H1 (cell line): ENCODE measurements around the gene ALDOC. TPM values are rescaled to one million over a fixed set of nuclear protein-coding genes. Genes with fewer than 3 reads are reported as not detected.

ENCODE experiments used
- CTCF ChIA-PET: fragments of 300-600 bp; sonication (Branson Sonifier 250); formaldehyde crosslinking; loops from one replicate; lab custom pipeline; 2021; ENCODE audit not compliant: partially characterized antibody; lab: Charles Lee
- POLR2A ChIA-PET: fragments of 300-600 bp; sonication (Branson Sonifier 250); formaldehyde crosslinking; loops from one replicate; lab custom pipeline; 2021; ENCODE audit warnings: inconsistent platforms; ENCODE audit not compliant: partially characterized antibody; lab: Charles Lee
- DNase-seq, 2 experiments: peaks; one replicate each; pipeline versions ENCODE4 v3.0.0 to v3.0.0-alpha.2; 2010 to 2022; ENCODE audit warnings: low spot score in 2 of 2, low read depth in 1 of 2, mixed read lengths in 1 of 2
- FAIRE-seq: peaks from 2 replicates; lab custom pipeline; 2011; peaks lifted over from hg19 to GRCh38; lab: Jason Lieb, UNC
- H2AFZ ChIP-seq: 2 replicates; pipeline ENCODE4 v1.8.1; 2012; ENCODE audit warnings: low read length, inconsistent platforms
- H2AK5ac ChIP-seq: 2 replicates; pipeline ENCODE4 v1.6.1; 2013; ENCODE audit warnings: low read depth, low read length
- H2BK120ac ChIP-seq: replicated peaks from 2 replicates; pipeline ENCODE3; 2013; ENCODE audit warnings: low read depth, low read length, inconsistent platforms
- H2BK12ac ChIP-seq: 2 replicates; pipeline ENCODE4 v1.6.1; 2013; ENCODE audit warnings: low read depth, low read length
- H2BK15ac ChIP-seq: 2 replicates; pipeline ENCODE4 v1.6.1; 2013; ENCODE audit warnings: low read length
- H2BK20ac ChIP-seq: 2 replicates; pipeline ENCODE4 v1.6.1; 2013; ENCODE audit warnings: low read length
- H2BK5ac ChIP-seq: 2 replicates; pipeline ENCODE4 v1.6.1; 2013; ENCODE audit warnings: low read depth, low read length
- H3K14ac ChIP-seq: 2 replicates; pipeline ENCODE4 v1.6.1; 2013; ENCODE audit warnings: inconsistent platforms; ENCODE audit not compliant: insufficient read length
- H3K18ac ChIP-seq: 2 replicates; pipeline ENCODE4 v1.6.1; 2013; ENCODE audit warnings: low read length; ENCODE audit errors: extremely low read depth
- H3K23ac ChIP-seq: 2 replicates; pipeline ENCODE4 v1.6.1; 2013; ENCODE audit warnings: inconsistent platforms; ENCODE audit not compliant: insufficient read length
- H3K23me2 ChIP-seq: 2 replicates; pipeline ENCODE4 v1.6.1; 2013; ENCODE audit warnings: low read depth, low read length
- H3K27ac ChIP-seq: 2 replicates; pipeline ENCODE4 v1.6.1; 2011; ENCODE audit warnings: low read depth, low read length, inconsistent platforms
- H3K27me3 ChIP-seq, 4 experiments: replicated peaks in 1 of 4; 1 replicate in 1 of 4; 2 replicates in 3 of 4; pipeline versions ENCODE4 v1.6.1 to v1.8.1; 2011 to 2013; ENCODE audit warnings: low read length in 3 of 4, mild to moderate bottlenecking in 3 of 4, inconsistent platforms in 2 of 4, mixed read lengths in 2 of 4, moderate library complexity in 1 of 4; ENCODE audit not compliant: control insufficient read depth in 3 of 4, insufficient read depth in 3 of 4; ENCODE audit errors: extremely low read depth in 1 of 4
- H3K36me3 ChIP-seq, 4 experiments: 2 replicates each; pipeline versions ENCODE4 v1.6.1 to v1.8.1; 2011 to 2013; ENCODE audit warnings: mild to moderate bottlenecking in 4 of 4, low read length in 3 of 4, moderate library complexity in 2 of 4, control low read depth in 1 of 4, inconsistent platforms in 1 of 4; ENCODE audit not compliant: insufficient read depth in 4 of 4, control insufficient read depth in 2 of 4
- H3K4ac ChIP-seq: replicated peaks from 2 replicates; pipeline ENCODE3; 2013; ENCODE audit warnings: low read length, low read depth, mixed read lengths, inconsistent platforms; ENCODE audit not compliant: insufficient read length
- H3K4me1 ChIP-seq, 4 experiments: replicated peaks in 1 of 4; 1 replicate in 1 of 4; 2 replicates in 3 of 4; pipeline versions ENCODE4 v1.6.1 to v1.8.1; 2011 to 2013; ENCODE audit warnings: low read length in 3 of 4, inconsistent platforms in 2 of 4, mixed read lengths in 1 of 4; ENCODE audit not compliant: insufficient read depth in 4 of 4, control insufficient read depth in 3 of 4
- H3K4me2 ChIP-seq, 2 experiments: 2 replicates each; pipeline versions ENCODE4 v1.6.1 to v1.8.1; 2011 to 2013; ENCODE audit warnings: low read depth in 2 of 2, low read length in 2 of 2, control low read depth in 1 of 2, inconsistent platforms in 1 of 2, mild to moderate bottlenecking in 1 of 2; ENCODE audit not compliant: insufficient read depth in 1 of 2
- H3K4me3 ChIP-seq, 4 experiments: fragments of 200-600, 300-600 bp in 1 of 4; sonication (generic), shearing (Covaris generic), sonication (Bioruptor Twin) in 1 of 4; 2 replicates each; pipeline versions ENCODE4 v1.5.1 to v1.8.1; 2011 to 2016; ENCODE audit warnings: low read length in 4 of 4, low read depth in 3 of 4, control low read depth in 2 of 4, inconsistent platforms in 2 of 4, mild to moderate bottlenecking in 2 of 4, mixed read lengths in 1 of 4, moderate library complexity in 1 of 4; ENCODE audit not compliant: insufficient read depth in 2 of 4; ENCODE audit errors: extremely low read depth in 1 of 4
- H3K56ac ChIP-seq: replicated peaks from 2 replicates; pipeline ENCODE3; 2013; ENCODE audit warnings: low read depth, mild to moderate bottlenecking, mixed read lengths, low read length, inconsistent platforms; ENCODE audit not compliant: insufficient read length
- H3K79me1 ChIP-seq: 2 replicates; pipeline ENCODE4 v1.6.1; 2013; ENCODE audit warnings: low read depth, low read length, control low read depth
- H3K79me2 ChIP-seq, 2 experiments: 2 replicates each; pipeline versions ENCODE4 v1.6.1 to v1.8.1; 2012 to 2013; ENCODE audit warnings: low read length in 2 of 2, mild to moderate bottlenecking in 2 of 2, inconsistent platforms in 1 of 2; ENCODE audit not compliant: insufficient read depth in 2 of 2, control insufficient read depth in 1 of 2
- H3K9ac ChIP-seq, 4 experiments: replicated peaks in 1 of 4; 1 replicate in 1 of 4; 2 replicates in 3 of 4; pipeline versions ENCODE4 v1.6.1 to v1.8.1; 2011 to 2013; ENCODE audit warnings: low read depth in 3 of 4, low read length in 3 of 4, control low read depth in 2 of 4, mild to moderate bottlenecking in 2 of 4, moderate library complexity in 2 of 4, inconsistent platforms in 1 of 4; ENCODE audit errors: extremely low read depth in 1 of 4
- H3K9me3 ChIP-seq, 2 experiments: 2 replicates each; pipeline versions ENCODE4 v1.6.1 to v1.8.1; 2012 to 2013; ENCODE audit warnings: mild to moderate bottlenecking in 2 of 2, moderate library complexity in 2 of 2, control low read depth in 1 of 2, inconsistent platforms in 1 of 2, low read depth in 1 of 2, low read length in 1 of 2, mixed read lengths in 1 of 2; ENCODE audit not compliant: insufficient read depth in 2 of 2
- H4K20me1 ChIP-seq, 2 experiments: replicated peaks in 1 of 2; 2 replicates each; pipeline versions ENCODE3 to v1.8.1; 2011 to 2013; ENCODE audit warnings: inconsistent platforms in 2 of 2, low read length in 2 of 2, mild to moderate bottlenecking in 1 of 2; ENCODE audit not compliant: insufficient read depth in 2 of 2, control insufficient read depth in 1 of 2
- H4K5ac ChIP-seq: 2 replicates; pipeline ENCODE4 v1.6.1; 2013; ENCODE audit warnings: low read length, low read depth, mixed read lengths, inconsistent platforms; ENCODE audit not compliant: insufficient read length
- H4K8ac ChIP-seq: 2 replicates; pipeline ENCODE4 v1.8.0; 2013; ENCODE audit warnings: mild to moderate bottlenecking, moderate library complexity, low read length, inconsistent platforms; ENCODE audit not compliant: insufficient read depth; ENCODE audit errors: extremely low read depth
- H4K91ac ChIP-seq: replicated peaks from 2 replicates; pipeline ENCODE3; 2013; ENCODE audit warnings: low read length, mixed read lengths, inconsistent platforms; ENCODE audit not compliant: insufficient read length
- BCL11A ChIP-seq, 2 experiments: IDR thresholded peaks; one replicate each; pipeline ENCODE4 v1.6.1; 2011; ENCODE audit warnings: low read depth in 2 of 2, low read length in 2 of 2, mild to moderate bottlenecking in 2 of 2
- BRCA1 ChIP-seq: IDR thresholded peaks from 2 replicates; pipeline ENCODE4 v1.6.1; 2012; ENCODE audit warnings: low read depth, low read length, improper control_type of control experiment
- CBX5 ChIP-seq: fragments of 300-800, 300-1000 bp; sonication (generic); IDR thresholded peaks from 2 replicates; pipeline ENCODE4 v1.7.1; 2016; ENCODE audit warnings: antibody characterized with exemption, low read length, low read depth
- CHD1 ChIP-seq: IDR thresholded peaks from 2 replicates; pipeline ENCODE4 v1.6.1; 2012; ENCODE audit warnings: low read depth, low read length, improper control_type of control experiment
- EGR1 ChIP-seq: IDR thresholded peaks from 2 replicates; pipeline ENCODE4 v1.6.1; 2011; ENCODE audit warnings: low read depth, low read length, borderline replicate concordance
- MAFK ChIP-seq: IDR thresholded peaks from 2 replicates; pipeline ENCODE4 v1.6.1; 2012; ENCODE audit warnings: low read depth, mild to moderate bottlenecking, improper control_type of control experiment, low read length
- POU5F1 ChIP-seq: IDR thresholded peaks from 2 replicates; pipeline ENCODE4 v1.6.1; 2011; ENCODE audit warnings: low read depth, mild to moderate bottlenecking, low read length, moderate library complexity
- RFX5 ChIP-seq: IDR thresholded peaks from 2 replicates; pipeline ENCODE4 v1.6.1; 2011; ENCODE audit warnings: low read depth, low read length, improper control_type of control experiment, borderline replicate concordance
- SIN3A ChIP-seq, 2 experiments: IDR thresholded peaks in 1 of 2; conservative IDR thresholded peaks in 1 of 2; 2 replicates each; pipeline ENCODE4 v1.6.1; 2011 to 2012; ENCODE audit warnings: low read length in 2 of 2, improper control_type of control experiment in 1 of 2, low read depth in 1 of 2, mild to moderate bottlenecking in 1 of 2
- SIX5 ChIP-seq: IDR thresholded peaks from 2 replicates; pipeline ENCODE4 v1.6.1; 2011; ENCODE audit warnings: mild to moderate bottlenecking, low read depth, low read length
- SP2 ChIP-seq: IDR thresholded peaks from 2 replicates; pipeline ENCODE4 v1.6.1; 2012; ENCODE audit warnings: mild to moderate bottlenecking, low read length, inconsistent platforms
- SUZ12 ChIP-seq: fragments of 200-600 bp; sonication (generic); IDR thresholded peaks from 2 replicates; pipeline ENCODE4 v1.6.1; 2012; ENCODE audit warnings: mild to moderate bottlenecking, inconsistent platforms, low read length, moderate library complexity, mixed read lengths
- TBP ChIP-seq: IDR thresholded peaks from 2 replicates; pipeline ENCODE4 v1.6.1; 2011; ENCODE audit warnings: low read depth, low read length, improper control_type of control experiment
- WGBS, 2 experiments: shearing (Covaris generic) in 1 of 2; methylation state at CpG; one replicate each; pipeline versions ENCODE4 v1.1.6 to v1.1.7; 2013 to 2015; ENCODE audit warnings: low lambda C conversion rate in 2 of 2, mixed read lengths in 2 of 2, inconsistent platforms in 1 of 2, low coverage in 1 of 2, missing lambda C conversion rate in 1 of 2; ENCODE audit not compliant: insufficient replicate concordance in 2 of 2, insufficient coverage in 1 of 2, insufficient read length in 1 of 2; ENCODE audit errors: extremely low coverage in 1 of 2, missing lambda C conversion rate in 1 of 2; 5-methylcytosine and 5-hydroxymethylcytosine counted together
- polyA plus RNA-seq, 7 experiments: library from polyadenylated mRNA; depleted of rRNA in 3 of 7; stranded (reverse) in 5 of 7; unstranded in 2 of 7; fragments of >200 nt in 5 of 7; fragments of 200-250 nt in 2 of 7; gene quantifications; 1 replicate in 5 of 7; 2 replicates in 1 of 7; 4 replicates in 1 of 7; pipeline versions ENCODE4 v1.2.1 to v1.2.3, GENCODE V29; 2011 to 2013; ENCODE audit warnings: missing spikeins in 2 of 7, mixed read lengths in 2 of 7
- total RNA-seq: library from RNA; stranded (reverse); fragmentation: NEBNext Ultra II Directional; extraction: Animal tissue kit (Norgen Biotek cat#: 25700); gene quantifications from 2 replicates; pipeline ENCODE4 v1.2.1, GENCODE V29; 2021

The ALDOC gene
- total and polyA plus RNA-seq, 2 of the 8 experiments (the other 6 are each of a cell fraction or from before 2014, with no cell fraction given): 51.6 to 103 TPM

DNA sequence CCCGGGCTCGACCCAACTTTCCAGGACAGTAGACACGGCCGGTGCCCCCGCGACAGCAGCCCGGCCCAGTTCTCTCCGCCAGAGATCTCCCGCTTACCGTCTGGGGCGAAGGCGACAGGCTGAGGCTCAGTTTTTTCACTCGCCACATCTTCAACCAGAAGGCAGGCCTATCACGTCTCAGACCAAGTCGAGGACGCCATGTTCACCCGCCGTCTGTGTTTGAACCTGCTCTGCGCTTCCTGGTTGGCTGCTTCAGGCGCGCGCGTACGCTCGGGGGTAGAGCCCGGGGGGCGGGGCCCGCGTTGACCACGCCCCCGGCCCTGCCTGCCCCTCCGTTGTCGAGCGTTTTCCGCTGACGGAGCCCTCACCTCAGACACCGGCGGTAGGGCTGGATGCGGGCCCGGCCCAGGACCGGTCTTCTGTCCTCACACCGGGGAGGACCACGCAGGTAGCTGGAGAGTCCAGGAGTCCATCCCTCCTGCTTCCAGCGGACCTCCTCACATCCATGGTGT, 22.2 kb upstream of the ALDOC start, which contains the start of gene SPAG5:
TSS of gene SPAG5 (minus strand) at position 227 of the 512 bp plus-strand sequence. CDS start at position 148, 79 bp downstream.
- Histone ChIP-seq H3K9ac (peak within 1 kb of the TSS; percentile 70 to 94 (median 88)), H3K23ac (no peak within 1 kb of the TSS), H3K36me3 (peaks cover 0 to 6% (median 2%) of the 10 kb centered on the region in 4 experiments; a peak in 3 of 8 replicates), H2AFZ (peak within 1 kb of the TSS; percentile 60), H4K20me1 (no peaks in the 10 kb centered on the region), H3K9me3 (no peaks in the 10 kb centered on the region), H4K5ac (peak within 1 kb of the TSS; percentile 67), H3K79me1 (no peaks in the 10 kb centered on the region; the same call in 1 of the 2 replicates), H3K56ac (peak within 1 kb of the TSS; percentile 91), H3K4me2 (peak within 1 kb of the TSS; percentile 86 to 96), H2AK5ac (no peak within 1 kb of the TSS), H3K18ac (peak within 1 kb of the TSS; percentile 72), H3K79me2 (peaks cover 0 to 16% of the 10 kb centered on the region in 2 experiments; a peak in 2 of 4 replicates), H3K4me3 (peak within 1 kb of the TSS; percentile 78 to 93 (median 92)), H4K91ac (peak within 1 kb of the TSS; percentile 89), H3K27me3 (no peaks in the 10 kb centered on the region; a peak in 1 of 7 replicates), H2BK15ac (no peak within 1 kb of the TSS), H2BK120ac (no peak within 1 kb of the TSS), H3K23me2 (peaks cover 9% of the 10 kb centered on the region; the same call in 1 of the 2 replicates), H4K8ac (peak within 1 kb of the TSS; percentile 94), H2BK5ac (peak within 1 kb of the TSS; percentile 76), H2BK20ac (no peak within 1 kb of the TSS), H3K14ac (no peak within 1 kb of the TSS), H2BK12ac (no peak within 1 kb of the TSS), H3K4me1 (peaks cover 0 to 4% (median 0%) of the 10 kb centered on the region in 4 experiments; a peak in 2 of 7 replicates), H3K4ac (peak within 1 kb of the TSS; percentile 81), H3K27ac (peak within 1 kb of the TSS; percentile 93)
- ChIA-PET POLR2A (interaction anchor here (0.5 to 7.5 kb wide), 25 partner anchors 8 to 1039 kb away, joined by 3 to 83 read pairs (median 4); partner anchors contain the start of genes ALDOC, PIGS, PROCA1 and RSKR), CTCF (interaction anchor here (1.0 to 5.6 kb wide), 5 partner anchors 14 to 46 kb away, joined by 4 to 45 read pairs (median 4); partner anchors contain the start of genes BLTP2, PIGS and RSKR)
- DNase-seq: peak; percentile 81 to 96
- FAIRE-seq: no peak
- WGBS, 2 experiments: 1% methylated on average over 30 of the region's 44 CpGs; no CpG with 5 or more reads in 1 of the 2 experiments
- no peak for TF ChIP-seq EGR1
- TF ChIP-seq POU5F1: no peak
- TF ChIP-seq CBX5: no peak
- no peak for TF ChIP-seq BRCA1
- no peak for TF ChIP-seq BCL11A (IDR thresholded peaks at IDR 0.05; ENCODE audit: low read depth in 2 of 2, low read length in 2 of 2)
- TF ChIP-seq TBP: peak; percentile 76
- no peak for TF ChIP-seq SIX5
- TF ChIP-seq MAFK: no peak
- TF ChIP-seq SP2: no peak
- TF ChIP-seq SIN3A (conservative IDR thresholded peaks at IDR 0.05 in 1 of 2, IDR thresholded peaks at IDR 0.05 in 1 of 2; ENCODE audit: low read depth in 1 of 2, low read length in 2 of 2): peak in 1 of 2 experiments; percentile 86; a peak in 2 of 4 replicates
- TF ChIP-seq SUZ12: no peak
- TF ChIP-seq RFX5: no peak
- TF ChIP-seq CHD1: no peak
